Fibroblast of the aortic adventitia (primary cell): ENCODE data around the gene THAP11. TPM values are rescaled to one million over a fixed set of nuclear protein-coding genes. Genes with fewer than 3 reads are reported as not detected.

Source experiments
- DNase-seq: peaks from one replicate; pipeline ENCODE4 v3.0.0-alpha.2; 2010; ENCODE audit warnings: low read depth
- H3K4me3 ChIP-seq: 2 replicates; pipeline ENCODE4 v1.5.1; 2011; ENCODE audit warnings: low read depth, mild to moderate bottlenecking, control low read depth, low read length, moderate library complexity
- total RNA-seq: library from RNA; depleted of rRNA; stranded (reverse); fragments of >200 nt; gene quantifications from 2 replicates; pipeline ENCODE4 v1.2.3, GENCODE V29; 2012; ENCODE audit warnings: low replicate concordance
- TF ChIP-seq, protein P1 (sequence below): IDR thresholded peaks from 2 replicates; pipeline ENCODE4 v1.5.1; 2011; ENCODE audit warnings: mild to moderate bottlenecking, low read length, control low read depth, inconsistent platforms; ENCODE audit not compliant: insufficient read depth

The THAP11 gene
- total RNA-seq, 1 donor, result 21.1 TPM

DNA sequence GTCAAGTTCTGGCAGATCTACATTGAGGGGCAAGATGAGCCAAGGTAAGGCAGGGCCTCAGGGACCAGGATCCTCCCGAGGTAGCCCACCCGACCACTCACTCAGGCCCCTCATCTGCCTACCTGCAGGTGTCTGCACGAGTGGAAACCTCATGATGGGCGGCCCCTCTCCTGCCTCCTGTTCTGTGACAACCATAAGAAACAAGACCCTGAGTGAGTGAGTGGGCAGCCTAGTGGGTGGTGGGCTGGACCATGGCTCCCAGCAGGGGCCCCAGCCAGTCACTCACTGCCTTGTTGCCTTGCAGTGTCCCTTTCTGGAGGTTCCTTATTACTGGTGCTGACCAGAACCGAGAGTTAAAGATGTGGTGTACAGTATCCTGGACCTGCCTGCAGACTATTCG is 36.1 kb downstream of the THAP11 start:
- TF ChIP-seq, protein P1, sequence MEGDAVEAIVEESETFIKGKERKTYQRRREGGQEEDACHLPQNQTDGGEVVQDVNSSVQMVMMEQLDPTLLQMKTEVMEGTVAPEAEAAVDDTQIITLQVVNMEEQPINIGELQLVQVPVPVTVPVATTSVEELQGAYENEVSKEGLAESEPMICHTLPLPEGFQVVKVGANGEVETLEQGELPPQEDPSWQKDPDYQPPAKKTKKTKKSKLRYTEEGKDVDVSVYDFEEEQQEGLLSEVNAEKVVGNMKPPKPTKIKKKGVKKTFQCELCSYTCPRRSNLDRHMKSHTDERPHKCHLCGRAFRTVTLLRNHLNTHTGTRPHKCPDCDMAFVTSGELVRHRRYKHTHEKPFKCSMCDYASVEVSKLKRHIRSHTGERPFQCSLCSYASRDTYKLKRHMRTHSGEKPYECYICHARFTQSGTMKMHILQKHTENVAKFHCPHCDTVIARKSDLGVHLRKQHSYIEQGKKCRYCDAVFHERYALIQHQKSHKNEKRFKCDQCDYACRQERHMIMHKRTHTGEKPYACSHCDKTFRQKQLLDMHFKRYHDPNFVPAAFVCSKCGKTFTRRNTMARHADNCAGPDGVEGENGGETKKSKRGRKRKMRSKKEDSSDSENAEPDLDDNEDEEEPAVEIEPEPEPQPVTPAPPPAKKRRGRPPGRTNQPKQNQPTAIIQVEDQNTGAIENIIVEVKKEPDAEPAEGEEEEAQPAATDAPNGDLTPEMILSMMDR, result no peak
- no peak overlapping the region for H3K4me3 ChIP-seq
- no peak for DNase-seq

DNA sequence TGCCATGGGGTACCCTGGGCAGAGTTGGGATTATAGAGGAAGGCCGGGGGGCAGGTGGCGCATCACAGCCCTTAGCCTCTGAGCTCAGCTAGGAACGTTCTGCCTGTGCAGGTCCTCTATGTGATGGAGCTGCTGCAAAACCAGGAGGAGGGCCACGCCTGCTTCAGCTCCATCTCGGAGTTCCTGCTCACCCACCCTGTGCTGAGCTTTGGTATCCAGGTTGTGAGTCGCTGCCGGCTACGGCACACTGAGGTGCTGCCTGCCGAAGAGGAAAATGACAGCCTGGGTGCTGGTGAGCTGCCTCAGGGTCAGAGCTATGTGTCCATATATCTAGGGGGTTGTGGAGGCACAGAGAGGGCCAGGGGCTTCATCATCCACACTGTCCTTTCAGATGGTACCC is 36.7 kb downstream of the THAP11 start:
- TF ChIP-seq, protein P1, result no peak
- H3K4me3 ChIP-seq, result no peak overlapping the region
- no peak for DNase-seq

DNA sequence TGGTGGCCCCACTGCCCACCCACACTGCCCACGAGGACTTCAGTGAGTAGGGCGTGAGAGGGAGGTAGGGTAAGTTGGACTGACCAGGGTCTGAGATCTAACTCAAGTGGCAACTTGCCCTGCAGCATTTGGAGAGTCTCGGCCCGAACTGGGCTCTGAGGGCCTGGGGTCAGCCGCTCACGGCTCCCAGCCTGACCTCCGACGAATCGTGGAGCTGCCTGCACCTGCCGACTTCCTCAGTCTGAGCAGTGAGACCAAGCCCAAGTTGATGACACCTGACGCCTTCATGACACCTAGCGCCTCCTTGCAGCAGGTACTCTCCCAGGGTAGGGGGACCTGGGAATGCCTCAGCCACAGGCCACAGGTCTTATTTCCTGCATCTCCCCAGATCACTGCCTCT is 37.3 kb downstream of the THAP11 start:
- TF ChIP-seq, protein P1, result no peak
- H3K4me3 ChIP-seq, result no peak overlapping the region
- DNase-seq, result no peak

DNA sequence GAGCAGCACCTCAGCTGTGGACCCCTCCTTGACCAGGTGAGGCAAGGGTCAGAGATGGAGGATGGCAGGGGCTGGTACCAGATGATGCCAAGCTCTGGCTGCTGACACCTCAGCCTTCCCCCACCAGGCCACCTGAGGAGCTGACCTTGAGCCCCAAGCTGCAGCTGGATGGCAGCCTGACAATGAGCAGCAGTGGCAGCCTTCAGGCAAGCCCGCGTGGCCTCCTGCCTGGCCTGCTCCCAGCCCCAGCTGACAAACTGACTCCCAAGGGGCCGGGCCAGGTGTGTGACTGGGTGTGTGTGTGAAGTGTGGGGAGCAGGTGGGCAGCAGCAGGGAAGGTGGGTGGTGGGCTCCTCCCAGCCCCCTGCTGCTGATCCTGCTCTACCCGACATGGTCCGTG is 37.8 kb downstream of the THAP11 start:
- TF ChIP-seq, protein P1, result no peak
- no peak overlapping the region for H3K4me3 ChIP-seq
- DNase-seq, result no peak

DNA sequence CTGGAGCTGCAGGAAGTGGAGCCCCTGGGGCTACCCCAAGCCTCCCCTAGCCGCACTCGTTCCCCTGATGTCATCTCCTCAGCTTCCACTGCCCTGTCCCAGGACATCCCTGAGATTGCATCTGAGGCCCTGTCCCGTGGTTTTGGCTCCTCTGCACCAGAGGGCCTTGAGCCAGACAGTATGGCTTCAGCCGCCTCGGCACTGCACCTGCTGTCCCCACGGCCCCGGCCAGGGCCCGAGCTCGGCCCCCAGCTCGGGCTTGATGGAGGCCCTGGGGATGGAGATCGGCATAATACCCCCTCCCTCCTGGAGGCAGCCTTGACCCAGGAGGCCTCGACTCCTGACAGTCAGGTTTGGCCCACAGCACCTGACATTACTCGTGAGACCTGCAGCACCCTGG is 38.5 kb downstream of the THAP11 start:
- no peak for DNase-seq
- TF ChIP-seq, protein P1, result no peak
- no peak overlapping the region for H3K4me3 ChIP-seq

DNA sequence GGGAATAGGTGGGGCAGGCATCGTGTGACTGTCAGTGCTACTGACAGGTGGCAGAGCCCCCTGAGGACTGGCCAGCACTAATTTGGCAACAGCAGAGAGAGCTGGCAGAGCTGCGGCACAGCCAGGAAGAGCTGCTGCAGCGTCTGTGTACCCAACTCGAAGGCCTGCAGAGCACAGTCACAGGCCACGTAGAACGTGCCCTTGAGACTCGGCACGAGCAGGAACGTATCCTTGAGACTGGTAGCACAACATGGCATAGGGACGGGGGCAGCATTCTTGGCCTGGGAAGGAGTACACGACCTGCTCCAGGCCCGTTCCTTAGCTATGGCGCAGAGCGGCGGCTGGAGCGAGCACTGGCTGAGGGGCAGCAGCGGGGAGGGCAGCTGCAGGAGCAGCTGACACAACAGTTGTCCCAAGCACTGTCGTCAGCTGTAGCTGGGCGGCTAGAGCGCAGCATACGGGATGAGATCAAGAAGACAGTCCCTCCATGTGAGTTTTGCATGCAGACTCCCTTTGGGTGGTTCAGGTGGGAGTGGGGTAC is 39.6 kb downstream of the THAP11 start:
- TF ChIP-seq, protein P1, result no peak
- DNase-seq, result no peak
- no peak overlapping the region for H3K4me3 ChIP-seq
